ENCODE measurements around the gene WDR33.

GRCh38 chr2:127810156-127810618, 784 bp downstream of the WDR33 start:
- no peak for TF ChIP-seq POLR2A (IDR thresholded peaks at IDR 0.05; ENCODE audit: low read length)
- TF ChIP-seq GATA1 (IDR thresholded peaks at IDR 0.05; ENCODE audit: low read depth, low read length): no peak

Data from erythroblast (primary cell).